GM21367 (cell line): ENCODE data around the gene DPEP2.
A peak's percentile ranks its signal among the peaks of the same experiment; 100 is the strongest.
"Not testable (repeated sequence)": the region's sequence is repeated elsewhere in the genome, so short reads cannot be mapped to it uniquely, and the experiment has no call there.

ENCODE experiments used
- ATAC-seq: cut with Tn5 transposase; IDR thresholded peaks from one replicate; pipeline ENCODE4 v1.9.1; 2021; ENCODE audit not compliant: unreplicated experiment

The DPEP2 gene

GRCh38 chr16:68009157-68009735 lies 10.0 kb upstream of the DPEP2 start:
- no peak for ATAC-seq

GRCh38 chr16:68005786-68006286 lies 6.6 kb upstream of the DPEP2 start:
- no peak for ATAC-seq

GRCh38 chr16:68005211-68005610 lies 5.9 kb upstream of the DPEP2 start:
- no peak for ATAC-seq

- no peak for ATAC-seq
Observed at GRCh38 chr16:68003031-68003430, 3.7 kb upstream of the DPEP2 start.

- no peak for ATAC-seq
Observed at GRCh38 chr16:68000450-68000849, 1.2 kb upstream of the DPEP2 start.

GRCh38 chr16:67999985-68000384 lies 701 bp upstream of the DPEP2 start:
- ATAC-seq, result no peak

GRCh38 chr16:67998231-67998778 lies 979 bp downstream of the DPEP2 start:
- not testable (repeated sequence) for ATAC-seq

GRCh38 chr16:67996666-67997065 lies 2.6 kb downstream of the DPEP2 start:
- no peak for ATAC-seq

- no peak for ATAC-seq
Observed at GRCh38 chr16:67995423-67995822, 3.9 kb downstream of the DPEP2 start.

GRCh38 chr16:67994040-67994408 lies 5.3 kb downstream of the DPEP2 start:
- not testable (repeated sequence) for ATAC-seq

GRCh38 chr16:67993207-67994039 lies 5.9 kb downstream of the DPEP2 start:
- peak; percentile 48 for ATAC-seq

- ATAC-seq, result no peak
Observed at GRCh38 chr16:67992661-67993206, 6.5 kb downstream of the DPEP2 start.

- ATAC-seq, result no peak
Observed at GRCh38 chr16:67990018-67990386, 9.3 kb downstream of the DPEP2 start.

GRCh38 chr16:67989322-67990017 lies 9.8 kb downstream of the DPEP2 start:
- ATAC-seq, result no peak

GRCh38 chr16:67988675-67989074 lies 10.6 kb downstream of the DPEP2 start:
- ATAC-seq, result no peak

- no peak for ATAC-seq
Observed at GRCh38 chr16:67987460-67988160, 11.7 kb downstream of the DPEP2 start.

- ATAC-seq, result no peak
Observed at GRCh38 chr16:67986949-67987348, 12.3 kb downstream of the DPEP2 start.

- ATAC-seq, result no peak
Observed at GRCh38 chr16:67982011-67982696, 17.1 kb downstream of the DPEP2 start.

- no peak for ATAC-seq
Observed at GRCh38 chr16:67979955-67980678, 19.2 kb downstream of the DPEP2 start, which contains the start of gene DPEP3. Gene DPEP3, minus strand, starts transcription at chr16:67980499. Its CDS starts 119 bp downstream, at chr16:67980380.
